NOMO-1 treated with DMSO at 0.1 percent for 48 hours (cell line): Measurements from ENCODE around the gene ODC1.

Experiments
- DNase-seq: peaks from one replicate; lab custom pipeline; 2025; ENCODE audit not compliant: unreplicated experiment; lab: John Stamatoyannopoulos, UW

The ODC1 gene

GRCh38 chr2:10417551-10418335, 30.4 kb downstream of the ODC1 start:
- DNase-seq = no peak

DNA sequence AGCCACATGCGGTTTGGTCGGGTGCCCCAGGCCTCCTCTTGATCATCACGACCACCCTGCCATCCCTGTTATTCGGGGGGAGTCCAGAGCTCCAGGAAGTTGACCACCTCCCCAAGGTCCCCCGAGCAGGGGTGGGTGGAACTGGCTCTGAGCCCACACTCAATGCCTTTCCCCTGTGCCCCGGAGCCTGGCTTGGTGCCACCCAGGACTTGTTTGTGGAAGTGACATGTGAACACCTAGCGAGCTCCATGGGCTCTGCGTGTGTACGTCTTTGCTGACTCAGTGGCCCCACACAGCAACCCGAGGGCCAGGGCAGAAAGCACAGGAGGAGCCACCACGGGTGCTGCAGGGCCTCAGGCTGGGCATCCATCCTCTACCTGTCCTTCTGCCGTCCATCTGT, 32.5 kb downstream of the ODC1 start:
- DNase-seq = no peak

GRCh38 chr2:10415048-10415447, 33.1 kb downstream of the ODC1 start:
- DNase-seq = no peak

- DNase-seq = no peak
Observed at GRCh38 chr2:10414591-10414990, 33.5 kb downstream of the ODC1 start.

DNA sequence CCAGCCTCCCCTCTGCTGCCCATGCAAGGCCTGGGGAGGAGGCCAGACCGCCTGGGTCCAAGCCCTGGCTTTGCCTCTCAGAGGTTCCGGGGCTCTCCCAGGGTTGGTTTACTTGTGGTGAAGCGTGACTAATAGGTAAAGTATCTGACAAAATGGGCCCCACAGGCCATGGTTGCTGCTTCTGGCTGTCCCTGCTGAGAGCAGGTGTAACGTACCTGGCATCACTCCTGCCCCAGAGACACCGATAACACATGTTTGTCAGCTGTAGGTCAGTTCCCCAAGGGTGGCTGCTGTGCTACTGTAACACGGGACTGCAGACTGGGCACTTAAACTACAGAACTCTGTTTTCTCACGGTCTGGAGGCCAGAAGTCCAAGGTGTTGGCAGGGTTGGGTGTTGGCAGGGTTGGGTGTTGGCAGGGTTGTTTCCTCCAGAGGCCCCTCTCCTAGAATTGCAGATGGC, 34.1 kb downstream of the ODC1 start:
- no peak for DNase-seq

GRCh38 chr2:10413503-10413902, 34.6 kb downstream of the ODC1 start:
- no peak for DNase-seq

- peak; percentile 4 for DNase-seq
Observed at GRCh38 chr2:10412380-10412779, 35.7 kb downstream of the ODC1 start.

DNA sequence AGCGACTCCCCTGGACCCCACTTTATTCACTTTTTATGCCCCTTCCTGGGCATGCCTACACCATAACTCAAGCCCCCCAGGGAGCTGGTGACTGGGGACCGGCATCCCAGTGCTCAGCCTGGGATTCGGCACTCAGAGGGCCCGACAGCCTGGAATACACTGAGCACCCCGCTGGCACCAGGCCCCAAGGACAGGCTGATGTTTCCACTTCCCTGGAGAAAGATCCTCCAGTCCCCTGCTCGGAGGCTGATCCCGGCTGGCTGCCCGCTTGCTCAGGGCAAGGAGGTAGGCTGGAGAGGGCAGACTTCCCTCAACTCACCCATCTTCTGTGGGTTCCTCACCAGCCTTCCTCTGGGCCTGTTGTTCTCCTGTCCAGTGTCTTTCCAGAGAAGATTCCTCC, 36.6 kb downstream of the ODC1 start:
- DNase-seq = no peak

DNA sequence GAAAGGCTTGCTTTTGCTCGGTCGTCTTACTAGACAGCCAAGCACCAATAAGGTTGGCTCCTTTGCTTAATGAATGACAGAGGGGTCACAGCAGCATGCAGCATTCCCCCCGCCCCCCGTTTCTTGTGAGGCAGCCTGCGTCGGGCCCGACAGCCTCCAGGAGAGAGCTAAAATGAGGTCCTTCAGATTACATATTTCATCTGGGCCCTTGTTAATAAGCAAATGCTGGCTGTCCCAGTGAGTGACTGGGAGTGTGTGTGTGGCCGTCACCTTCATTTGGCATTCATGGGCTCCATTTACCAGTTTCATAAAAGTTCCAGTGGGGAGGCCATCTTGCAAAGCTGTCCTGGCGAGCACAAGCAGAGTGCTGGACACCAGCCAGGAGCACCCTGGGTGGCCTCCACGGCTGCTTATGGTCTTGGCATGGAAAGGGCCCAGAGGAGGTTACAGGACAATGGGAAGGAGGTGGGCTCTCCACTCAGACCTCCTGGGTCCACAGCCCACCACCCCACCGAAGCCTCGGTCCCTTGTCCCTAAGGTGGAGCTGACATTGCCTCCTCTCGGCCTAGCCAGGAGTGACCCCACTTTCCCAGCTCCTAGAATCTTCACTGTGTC, 37.2 kb downstream of the ODC1 start:
- DNase-seq = no peak

DNA sequence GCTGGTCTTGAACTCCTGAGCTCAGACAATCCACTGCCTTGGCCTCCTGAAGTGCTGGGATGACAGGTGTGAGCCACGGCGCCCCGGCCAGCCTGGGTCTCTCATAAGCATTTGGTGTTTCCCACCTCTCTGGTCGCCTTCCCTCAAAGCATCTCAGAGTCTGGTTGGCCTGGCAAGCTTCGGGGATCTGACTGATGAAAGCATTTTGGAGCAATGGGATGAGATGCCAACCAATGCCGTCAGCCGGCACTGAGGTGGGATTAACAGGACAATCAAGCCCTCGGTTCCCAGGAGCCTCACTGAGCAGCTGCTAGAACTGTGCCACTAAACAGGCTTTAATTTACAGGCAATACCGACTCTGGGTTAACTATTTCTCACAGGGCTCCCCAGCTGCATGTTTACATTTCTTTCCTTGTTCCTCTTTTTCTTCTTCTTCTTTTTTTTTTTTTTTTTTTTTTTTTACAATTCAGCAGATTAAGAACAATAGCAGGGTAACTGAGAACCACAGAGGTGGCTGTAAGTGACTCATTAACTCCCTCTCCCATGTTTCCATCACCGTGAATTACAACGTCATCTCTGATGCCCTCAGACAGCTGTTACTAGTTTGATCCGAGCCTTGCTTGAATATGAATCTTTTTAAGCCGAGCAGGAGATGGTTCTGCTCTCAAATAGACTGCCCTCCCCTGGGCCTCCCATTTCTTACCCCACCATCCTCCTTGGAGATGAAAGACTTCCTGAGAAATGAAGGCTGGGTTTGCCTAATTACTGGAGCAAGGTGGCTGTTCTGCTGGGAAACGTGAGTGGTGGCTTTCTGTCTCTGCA, 37.9 kb downstream of the ODC1 start:
- DNase-seq = peak; percentile 91

DNA sequence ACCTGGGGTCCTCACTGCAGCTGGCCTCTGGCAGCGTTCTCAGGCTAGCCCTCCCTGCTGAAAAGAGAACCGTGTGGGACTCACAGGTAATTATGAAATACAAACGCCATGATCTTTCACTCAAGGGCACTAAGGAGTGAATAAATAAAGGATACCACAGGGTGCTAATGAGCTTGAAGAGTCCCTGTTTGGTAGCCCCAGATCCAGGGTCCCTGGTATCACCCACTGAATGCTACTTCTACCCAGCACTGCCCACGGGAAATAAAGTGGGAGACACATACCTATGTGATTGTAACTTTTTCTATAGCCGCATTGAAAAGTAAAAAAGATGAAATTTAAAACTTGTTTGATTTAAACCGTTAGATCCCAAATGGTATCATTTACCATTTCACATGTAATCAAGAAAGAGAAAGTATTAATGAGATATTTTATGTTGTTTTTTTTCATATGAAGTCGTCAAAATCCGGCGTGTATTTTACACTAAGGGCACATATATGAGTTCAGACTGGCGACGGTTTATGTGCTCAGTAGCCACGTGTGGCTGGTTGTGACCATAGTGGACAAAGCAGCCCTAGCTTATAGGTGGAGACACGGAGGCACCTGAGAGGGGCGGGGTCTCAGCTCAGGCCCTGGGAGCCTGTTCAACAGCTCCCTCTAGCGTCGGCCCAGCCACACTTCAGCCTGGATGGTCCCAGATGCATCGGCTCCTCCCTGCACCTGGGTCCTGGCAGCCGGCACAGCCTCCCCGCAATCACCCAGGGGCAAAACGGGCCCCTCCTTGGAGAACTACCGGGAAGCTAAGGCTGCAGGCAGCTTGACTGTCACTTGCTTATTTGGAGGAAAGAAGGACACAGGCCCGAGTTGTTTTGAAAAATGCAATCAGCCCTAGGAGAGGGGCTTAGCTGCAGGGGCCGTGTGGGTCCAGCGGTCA, 39.2 kb downstream of the ODC1 start:
- peak; percentile 69 for DNase-seq

- DNase-seq = peak; percentile 98
Observed at GRCh38 chr2:10407841-10408648, 40.1 kb downstream of the ODC1 start.

DNA sequence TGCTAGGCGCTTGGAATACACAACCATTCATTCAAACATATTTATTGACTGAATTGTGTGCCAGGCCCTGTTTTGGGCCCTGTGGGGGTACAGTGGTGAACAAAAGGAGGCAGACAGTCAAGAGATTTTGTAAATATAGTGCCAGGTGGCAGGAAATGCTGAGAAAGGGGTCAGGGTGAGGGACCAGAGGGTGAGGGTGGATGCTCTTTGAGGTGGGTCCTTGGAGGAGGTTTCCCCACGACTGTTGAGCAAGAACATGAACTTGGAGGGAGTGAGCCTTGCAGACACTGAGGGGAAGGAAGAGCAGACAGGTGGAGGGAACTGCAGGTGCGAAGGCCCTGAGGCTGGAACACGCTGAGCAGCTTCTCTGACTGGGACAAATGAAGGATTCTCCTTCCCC, 40.7 kb downstream of the ODC1 start:
- DNase-seq = peak; percentile 34

DNA sequence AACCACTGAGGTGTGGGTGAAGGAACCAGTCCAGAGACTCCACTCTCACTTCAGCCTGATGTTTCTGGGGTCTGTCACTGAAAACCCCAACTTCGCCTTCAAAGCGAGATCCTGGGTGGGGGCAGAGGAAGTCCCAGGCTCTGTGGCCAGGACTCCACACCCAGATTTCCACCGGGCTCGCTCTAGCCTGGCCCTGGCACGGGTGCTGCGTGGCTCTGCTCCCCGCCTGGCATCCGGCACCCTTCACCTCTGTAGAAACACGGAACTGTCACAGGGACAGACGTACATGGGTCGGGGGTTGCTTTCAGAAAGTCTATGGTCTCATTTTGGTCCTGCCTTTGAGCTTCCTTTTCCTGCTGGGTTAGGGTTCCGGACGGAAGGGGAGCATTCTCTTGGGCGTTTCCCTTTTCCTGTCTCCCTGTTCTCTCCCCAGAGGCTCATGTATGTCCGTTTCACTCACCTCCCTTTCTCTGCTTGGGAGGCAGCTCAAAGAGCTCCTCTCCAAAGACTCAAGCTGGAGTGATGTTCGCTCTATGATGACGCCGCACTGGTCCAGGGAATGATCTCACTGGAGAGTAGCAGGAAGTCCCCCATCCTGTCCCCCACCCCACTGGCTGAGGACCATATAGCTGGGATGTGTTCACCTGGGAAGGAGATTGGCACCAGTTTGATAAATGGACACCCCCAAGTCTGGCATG, 41.5 kb downstream of the ODC1 start:
- DNase-seq = no peak

- no peak for DNase-seq
Observed at GRCh38 chr2:10406016-10406415, 42.1 kb downstream of the ODC1 start.

- no peak for DNase-seq
Observed at GRCh38 chr2:10405448-10405847, 42.7 kb downstream of the ODC1 start.

- no peak for DNase-seq
Observed at GRCh38 chr2:10404324-10405143, 43.6 kb downstream of the ODC1 start.

DNA sequence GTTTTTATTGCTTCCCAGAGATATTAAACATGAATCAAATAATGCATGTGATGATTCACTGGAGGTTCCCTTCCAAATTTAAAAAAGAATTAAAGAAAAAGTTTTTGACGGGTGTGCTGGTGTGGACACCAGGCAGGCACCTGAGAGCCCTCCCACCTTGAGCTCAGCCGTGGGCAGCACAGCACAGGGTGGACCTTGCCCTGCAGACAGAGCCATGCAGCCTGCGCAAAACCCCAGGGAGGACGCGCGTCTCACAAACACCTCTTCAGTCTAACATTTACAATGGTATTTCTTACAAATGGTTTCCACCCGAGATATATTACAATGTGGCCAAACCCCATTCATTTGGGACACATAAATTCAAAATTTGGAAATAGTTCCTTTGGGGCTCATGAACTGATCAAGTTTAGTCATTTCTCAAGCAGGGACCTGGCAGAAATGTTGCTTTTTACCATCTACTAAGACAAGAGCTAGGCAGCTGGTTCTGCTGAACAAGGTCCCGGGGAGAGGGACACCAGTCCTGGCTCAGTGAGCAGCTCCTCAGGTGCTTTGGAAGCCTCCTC, 45.4 kb downstream of the ODC1 start:
- no peak for DNase-seq
